Astrocyte (in vitro differentiated cells and primary cell): Measurements from ENCODE around the gene ARIH2. TPM values are rescaled to one million over a fixed set of nuclear protein-coding genes. Genes with fewer than 3 reads are reported as not detected.
A peak's percentile ranks its signal among the peaks of the same experiment; 100 is the strongest.

Source experiments
- DNase-seq: peaks from one replicate; pipeline ENCODE4 v3.0.0-alpha.2; 2010; ENCODE audit warnings: low read depth
- FAIRE-seq: peaks from 2 replicates; lab custom pipeline; 2011; peaks lifted over from hg19 to GRCh38; lab: Jason Lieb, UNC
- H2AFZ ChIP-seq: 2 replicates; pipeline ENCODE4 v1.6.0; 2012; ENCODE audit warnings: low read depth, low read length, inconsistent platforms
- H3K27ac ChIP-seq: 2 replicates; pipeline ENCODE4 v1.5.1; 2011; ENCODE audit warnings: low read depth, low read length, inconsistent platforms
- H3K27me3 ChIP-seq: 2 replicates; pipeline ENCODE4 v1.6.0; 2011; ENCODE audit warnings: low read length, inconsistent platforms; ENCODE audit not compliant: insufficient read depth
- H3K36me3 ChIP-seq: 2 replicates; pipeline ENCODE4 v1.5.1; 2011; ENCODE audit warnings: low read length, inconsistent platforms; ENCODE audit not compliant: insufficient read depth
- H3K4me1 ChIP-seq: 2 replicates; pipeline ENCODE4 v1.5.1; 2011; ENCODE audit warnings: low read length, inconsistent platforms; ENCODE audit not compliant: insufficient read depth
- H3K4me2 ChIP-seq: 2 replicates; pipeline ENCODE4 v1.6.0; 2012; ENCODE audit warnings: low read length, inconsistent platforms
- H3K4me3 ChIP-seq: 2 replicates; pipeline ENCODE4 v1.5.1; 2011; ENCODE audit warnings: low read depth, mild to moderate bottlenecking, low read length, inconsistent platforms; ENCODE audit not compliant: insufficient read depth
- H3K79me2 ChIP-seq: 2 replicates; pipeline ENCODE4 v1.6.0; 2012; ENCODE audit warnings: mild to moderate bottlenecking, low read length, inconsistent platforms; ENCODE audit not compliant: insufficient read depth
- H3K9ac ChIP-seq: 2 replicates; pipeline ENCODE4 v1.6.0; 2012; ENCODE audit warnings: mild to moderate bottlenecking, low read length, inconsistent platforms
- H3K9me3 ChIP-seq: 2 replicates; pipeline ENCODE4 v1.5.1; 2012; ENCODE audit warnings: low read depth, mild to moderate bottlenecking, low read length, inconsistent platforms; ENCODE audit not compliant: insufficient read depth
- H4K20me1 ChIP-seq: 2 replicates; pipeline ENCODE4 v1.6.0; 2012; ENCODE audit warnings: low read length, inconsistent platforms; ENCODE audit not compliant: insufficient read depth
- H3K27ac Mint-ChIP-seq: one replicate; pipeline ENCODE4 v1.8.0; 2021; ENCODE audit warnings: mild to moderate bottlenecking, mixed read lengths; ENCODE audit not compliant: unreplicated experiment
- H3K27me3 Mint-ChIP-seq: one replicate; pipeline ENCODE4 v1.8.0; 2021; ENCODE audit warnings: low read depth, mixed read lengths; ENCODE audit not compliant: unreplicated experiment
- H3K36me3 Mint-ChIP-seq: one replicate; pipeline ENCODE4 v1.8.0; 2021; ENCODE audit warnings: low read depth, mixed read lengths; ENCODE audit not compliant: unreplicated experiment
- H3K4me1 Mint-ChIP-seq: one replicate; pipeline ENCODE4 v1.8.0; 2021; ENCODE audit warnings: low read depth, mixed read lengths; ENCODE audit not compliant: unreplicated experiment
- H3K4me3 Mint-ChIP-seq: one replicate; pipeline ENCODE4 v1.8.0; 2021; ENCODE audit warnings: mild to moderate bottlenecking, moderate library complexity, mixed read lengths; ENCODE audit not compliant: unreplicated experiment
- H3K9me3 Mint-ChIP-seq: one replicate; pipeline ENCODE4 v1.8.0; 2021; ENCODE audit warnings: mild to moderate bottlenecking, mixed read lengths; ENCODE audit not compliant: unreplicated experiment
- CTCF ChIP-seq: IDR thresholded peaks from 2 replicates; pipeline ENCODE4 v1.5.1; 2011; ENCODE audit warnings: low read depth, mild to moderate bottlenecking, inconsistent platforms, low read length, moderate library complexity; ENCODE audit not compliant: insufficient read depth
- EZH2 ChIP-seq: IDR thresholded peaks from 2 replicates; pipeline ENCODE4 v1.6.1; 2012; ENCODE audit warnings: mild to moderate bottlenecking, low read length, inconsistent platforms; ENCODE audit not compliant: insufficient read depth
- total RNA-seq: library from RNA; stranded (reverse); gene quantifications from 2 replicates; pipeline ENCODE4 v1.2.1, GENCODE V29; 2021

ARIH2 gene
- total RNA-seq, 1 donor from 2014 or later: 94.6 TPM

GRCh38 chr3:48962939-48963338 lies 44.3 kb downstream of the ARIH2 start:
- H3K4me2 ChIP-seq: no peak overlapping the region
- Mint-ChIP-seq H3K4me1 (peaks cover 9% of the 10 kb centered on the region), H3K27me3 (no peaks in the 10 kb centered on the region), H3K4me3 (no peak overlapping the region), H3K9me3 (no peaks in the 10 kb centered on the region), H3K27ac (no peak overlapping the region), H3K36me3 (peaks cover 5% of the 10 kb centered on the region)
- no peaks in the 10 kb centered on the region for H3K4me1 ChIP-seq
- no peak for TF ChIP-seq EZH2
- no peak for TF ChIP-seq CTCF
- H3K79me2 ChIP-seq: peaks cover 11% of the 10 kb centered on the region
- no peak for DNase-seq
- peaks cover 28% of the 10 kb centered on the region for H4K20me1 ChIP-seq
- peaks cover 28% of the 10 kb centered on the region for H3K36me3 ChIP-seq
- no peak overlapping the region for H2AFZ ChIP-seq
- no peak overlapping the region for H3K4me3 ChIP-seq
- no peak overlapping the region for H3K9ac ChIP-seq
- no peaks in the 10 kb centered on the region for H3K27me3 ChIP-seq
- no peak for FAIRE-seq
- H3K9me3 ChIP-seq: no peaks in the 10 kb centered on the region
- H3K27ac ChIP-seq: no peak overlapping the region

- H3K9ac ChIP-seq: no peak overlapping the region
- H3K9me3 ChIP-seq: no peaks in the 10 kb centered on the region
- H3K27ac Mint-ChIP-seq: no peak overlapping the region
- peaks cover 9% of the 10 kb centered on the region for H3K4me1 Mint-ChIP-seq
- no peak for TF ChIP-seq CTCF
- TF ChIP-seq EZH2: no peak
- H3K4me3 Mint-ChIP-seq: no peak overlapping the region
- no peak overlapping the region for H3K4me2 ChIP-seq
- FAIRE-seq: no peak
- H3K27me3 Mint-ChIP-seq: no peaks in the 10 kb centered on the region
- peaks cover 25% of the 10 kb centered on the region for H4K20me1 ChIP-seq
- DNase-seq: no peak
- H3K27me3 ChIP-seq: no peaks in the 10 kb centered on the region
- H3K36me3 Mint-ChIP-seq: peaks cover 5% of the 10 kb centered on the region
- no peak overlapping the region for H3K4me3 ChIP-seq
- H3K9me3 Mint-ChIP-seq: no peaks in the 10 kb centered on the region
- no peak overlapping the region for H3K27ac ChIP-seq
- H3K79me2 ChIP-seq: peaks cover 8% of the 10 kb centered on the region
- H2AFZ ChIP-seq: no peak overlapping the region
- peaks cover 29% of the 10 kb centered on the region for H3K36me3 ChIP-seq
- H3K4me1 ChIP-seq: no peaks in the 10 kb centered on the region
Measured at GRCh38 chr3:48963591-48963990, 44.9 kb downstream of the ARIH2 start.

- H3K9me3 Mint-ChIP-seq: no peaks in the 10 kb centered on the region
- peaks cover 5% of the 10 kb centered on the region for H3K36me3 Mint-ChIP-seq
- Histone ChIP-seq H3K9ac (no peak overlapping the region), H3K27ac (no peak overlapping the region), H3K4me2 (no peak overlapping the region), H3K27me3 (no peaks in the 10 kb centered on the region), H3K4me1 (no peaks in the 10 kb centered on the region), H4K20me1 (peaks cover 18% of the 10 kb centered on the region), H3K4me3 (no peak overlapping the region), H3K79me2 (no peaks in the 10 kb centered on the region), H2AFZ (no peak overlapping the region), H3K36me3 (peaks cover 41% of the 10 kb centered on the region), H3K9me3 (no peaks in the 10 kb centered on the region)
- DNase-seq (no peak), FAIRE-seq (no peak)
- peaks cover 9% of the 10 kb centered on the region for H3K4me1 Mint-ChIP-seq
- no peak overlapping the region for H3K4me3 Mint-ChIP-seq
- TF ChIP-seq CTCF (no peak), EZH2 (no peak)
- no peaks in the 10 kb centered on the region for H3K27me3 Mint-ChIP-seq
- peak overlapping the region; percentile 26 for H3K27ac Mint-ChIP-seq
Measured at GRCh38 chr3:48966367-48966766, 47.7 kb downstream of the ARIH2 start.
